Thyroid gland (tissue), 4 donors: ENCODE results near the gene HIPK2. TPM values are rescaled to one million over a fixed set of nuclear protein-coding genes. Genes with fewer than 3 reads are reported as not detected.
A peak's percentile ranks its signal among the peaks of the same experiment; 100 is the strongest.

Source experiments
- DNase-seq, 2 donors: peaks; one replicate each; pipeline ENCODE4 v3.0.0-alpha.2; 2019
- H3K27ac ChIP-seq, 3 donors: fragments of 200-600 bp; sonication (generic); 1 replicate in 2 of 3; 2 replicates in 1 of 3; pipeline ENCODE4 v1.5.1; 2016 to 2019; ENCODE audit warnings: mild to moderate bottlenecking in 1 of 3, moderate library complexity in 1 of 3
- H3K27me3 ChIP-seq: fragments of 200-600 bp; sonication (generic); one replicate; pipeline ENCODE4 v1.5.1; 2019
- H3K36me3 ChIP-seq, 2 donors: fragments of 200-600 bp; sonication (generic); one replicate each; pipeline ENCODE4 v1.5.1; 2016 to 2019
- H3K4me1 ChIP-seq, 2 donors: fragments of 200-600 bp; sonication (generic); one replicate each; pipeline ENCODE4 v1.5.1; 2017 to 2019
- H3K4me3 ChIP-seq, 3 donors: fragments of 200-600 bp; sonication (generic); replicated peaks in 1 of 3; 1 replicate in 2 of 3; 2 replicates in 1 of 3; pipeline ENCODE4 v1.5.1; 2016; ENCODE audit warnings: mild to moderate bottlenecking in 1 of 3
- H3K9me3 ChIP-seq: fragments of 200-600 bp; sonication (generic); one replicate; pipeline ENCODE4 v1.5.1; 2017
- POLR2A ChIP-seq, 2 donors: fragments of 450-650 bp; IDR thresholded peaks; one replicate each; pipeline ENCODE4 v1.6.1; 2017; ENCODE audit warnings: antibody characterized with exemption in 2 of 2, mild to moderate bottlenecking in 2 of 2, moderate library complexity in 1 of 2
- WGBS, 2 donors: methylation state at CpG; one replicate each; pipeline ENCODE4 v1.1.5; 2017; 5-methylcytosine and 5-hydroxymethylcytosine counted together
- intact Hi-C: fragments of 100-400 bp; cut with DNase I; formaldehyde crosslinking; loops from one replicate; pipeline ENCODE4 v1.15.1; 2023
- total RNA-seq, 4 donors: library from RNA; depleted of rRNA; stranded (reverse); fragments of >200 nt; gene quantifications; one replicate each; pipeline ENCODE4 v1.2.3, GENCODE V29; 2016
- TF ChIP-seq, protein P1 (sequence below), 6 experiments: fragments of 200-600 bp in 3 of 6; fragments of 450-650 bp in 3 of 6; sonication (generic) in 3 of 6; IDR thresholded peaks; one replicate each; pipeline ENCODE4 v1.5.1; 2016 to 2019; ENCODE audit warnings: antibody characterized with exemption in 6 of 6, mild to moderate bottlenecking in 2 of 6, inconsistent platforms in 1 of 6, moderate library complexity in 1 of 6

The HIPK2 gene
- total RNA-seq, 4 donors from 2014 or later: 31.3 to 58.5 (median 41.0) TPM

DNA sequence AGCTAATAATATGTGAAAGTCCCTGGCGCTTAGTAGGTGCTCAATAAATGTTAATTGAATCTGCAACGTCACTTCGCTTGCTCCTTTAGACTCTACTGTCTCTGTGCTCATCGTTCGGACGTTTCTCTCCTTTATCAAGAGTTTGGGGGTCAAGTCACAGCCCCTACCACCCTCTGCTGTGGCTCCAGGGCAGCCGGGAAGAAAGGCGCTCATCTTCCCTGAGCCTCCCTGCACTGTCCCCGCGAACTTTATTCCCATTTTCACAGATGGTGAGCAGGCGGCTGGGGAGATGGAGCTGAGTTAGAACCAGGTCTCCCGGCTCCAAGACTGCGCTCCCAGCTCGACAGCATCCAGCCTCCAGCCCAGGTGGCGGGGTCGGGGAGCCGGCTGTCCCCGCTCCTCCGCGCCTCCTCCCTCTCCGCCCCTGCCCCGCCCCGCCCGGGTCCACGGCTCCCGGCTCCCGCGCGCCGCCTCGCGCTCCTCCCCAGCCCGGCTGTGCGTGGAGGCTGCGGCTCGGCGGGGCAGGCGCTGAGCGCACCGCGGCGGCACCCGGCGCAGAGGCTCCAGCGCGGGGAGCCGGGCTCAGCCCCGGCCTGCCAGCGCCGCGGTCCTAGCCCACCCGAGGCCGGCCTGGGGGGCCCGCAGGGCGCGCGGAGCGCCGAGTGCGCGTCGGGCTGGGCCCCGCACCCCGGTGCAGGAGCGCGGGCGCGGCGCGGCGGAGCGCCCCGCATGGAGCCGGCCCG, 254.4 kb downstream of the HIPK2 start, which contains the start of gene CLEC2L:
Gene CLEC2L, plus strand, starts transcription at position 487 of the 743 bp plus-strand sequence. Its CDS starts 243 bp downstream, at position 730.
- peaks cover 3% of the 10 kb centered on the region for H3K27me3 ChIP-seq
- 5 to 7% methylated on average over 11 to 13 of the region's 75 CpGs for WGBS, 2 donors
- DNase-seq: peak; percentile 16 to 17
- H3K36me3 ChIP-seq: no peaks in the 10 kb centered on the region
- no peak for TF ChIP-seq POLR2A (IDR thresholded peaks at IDR 0.05)
- TF ChIP-seq, protein P1, sequence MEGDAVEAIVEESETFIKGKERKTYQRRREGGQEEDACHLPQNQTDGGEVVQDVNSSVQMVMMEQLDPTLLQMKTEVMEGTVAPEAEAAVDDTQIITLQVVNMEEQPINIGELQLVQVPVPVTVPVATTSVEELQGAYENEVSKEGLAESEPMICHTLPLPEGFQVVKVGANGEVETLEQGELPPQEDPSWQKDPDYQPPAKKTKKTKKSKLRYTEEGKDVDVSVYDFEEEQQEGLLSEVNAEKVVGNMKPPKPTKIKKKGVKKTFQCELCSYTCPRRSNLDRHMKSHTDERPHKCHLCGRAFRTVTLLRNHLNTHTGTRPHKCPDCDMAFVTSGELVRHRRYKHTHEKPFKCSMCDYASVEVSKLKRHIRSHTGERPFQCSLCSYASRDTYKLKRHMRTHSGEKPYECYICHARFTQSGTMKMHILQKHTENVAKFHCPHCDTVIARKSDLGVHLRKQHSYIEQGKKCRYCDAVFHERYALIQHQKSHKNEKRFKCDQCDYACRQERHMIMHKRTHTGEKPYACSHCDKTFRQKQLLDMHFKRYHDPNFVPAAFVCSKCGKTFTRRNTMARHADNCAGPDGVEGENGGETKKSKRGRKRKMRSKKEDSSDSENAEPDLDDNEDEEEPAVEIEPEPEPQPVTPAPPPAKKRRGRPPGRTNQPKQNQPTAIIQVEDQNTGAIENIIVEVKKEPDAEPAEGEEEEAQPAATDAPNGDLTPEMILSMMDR (IDR thresholded peaks at IDR 0.05): peak in 1 of 6 experiments; percentile 4
- peaks cover 0 to 8% of the 10 kb centered on the region in 2 donors for H3K4me1 ChIP-seq
- H3K4me3 ChIP-seq: peak within 1 kb of the TSS in 1 of 3 donors; percentile 14
- intact Hi-C loops: no loop called here
- no peaks in the 10 kb centered on the region for H3K9me3 ChIP-seq
- no peak within 1 kb of the TSS for H3K27ac ChIP-seq

DNA sequence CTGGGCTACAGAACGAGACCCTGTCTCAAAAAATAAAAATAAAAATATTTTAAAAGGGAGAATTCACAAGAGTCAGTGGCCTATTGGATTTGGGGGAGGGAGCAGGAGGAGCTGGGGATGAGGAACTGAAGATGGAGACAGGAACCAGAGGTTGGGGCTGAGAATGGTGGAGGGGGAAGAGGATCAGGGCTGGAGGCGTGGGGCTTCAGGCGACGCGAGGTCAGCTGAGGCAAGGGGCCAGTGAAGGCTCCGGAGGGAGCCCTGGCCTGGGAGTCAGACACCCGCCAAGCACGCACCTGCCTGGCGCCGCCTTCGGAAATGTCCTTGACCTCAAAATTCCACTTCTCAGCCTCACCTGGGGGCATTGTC, 255.0 kb downstream of the HIPK2 start:
- H3K27me3 ChIP-seq: peaks cover 3% of the 10 kb centered on the region
- no peak for DNase-seq
- no peak overlapping the region for H3K27ac ChIP-seq
- peaks cover 0 to 8% of the 10 kb centered on the region in 2 donors for H3K4me1 ChIP-seq
- H3K4me3 ChIP-seq: no peak overlapping the region
- TF ChIP-seq, protein P1 (IDR thresholded peaks at IDR 0.05): no peak
- no peak for TF ChIP-seq POLR2A (IDR thresholded peaks at IDR 0.05)
- H3K36me3 ChIP-seq: no peaks in the 10 kb centered on the region
- intact Hi-C loops: no loop called here
- H3K9me3 ChIP-seq: no peaks in the 10 kb centered on the region
- 17 to 18% methylated on average over 10 to 11 of the region's 11 CpGs for WGBS, 2 donors

DNA sequence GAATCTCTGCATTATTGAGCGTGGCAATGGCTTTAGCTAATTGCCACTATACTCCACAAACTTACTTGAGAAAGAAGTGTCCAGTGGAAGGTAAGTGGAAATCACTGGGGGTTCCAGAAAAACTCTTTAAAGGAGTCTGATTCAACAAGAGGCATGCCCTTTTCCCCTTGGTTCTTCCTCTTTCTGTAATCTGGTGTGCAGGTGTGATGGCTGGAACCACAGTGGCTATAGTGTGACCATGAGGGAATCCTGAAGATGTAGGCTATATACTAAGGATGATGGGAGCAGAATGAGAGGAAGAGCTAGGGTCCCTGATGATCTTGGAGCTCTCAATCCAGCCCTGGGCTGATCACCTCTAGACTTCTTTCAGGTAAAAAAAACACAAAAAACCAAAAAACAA, 256.4 kb downstream of the HIPK2 start:
- H3K4me3 ChIP-seq: no peak overlapping the region
- no peak overlapping the region for H3K27ac ChIP-seq
- no peaks in the 10 kb centered on the region for H3K36me3 ChIP-seq
- no peak for DNase-seq
- intact Hi-C loops: no loop called here
- TF ChIP-seq POLR2A (IDR thresholded peaks at IDR 0.05): no peak
- TF ChIP-seq, protein P1 (IDR thresholded peaks at IDR 0.05): no peak
- H3K27me3 ChIP-seq: peaks cover 3% of the 10 kb centered on the region
- 80 to 90% methylated on average over 1 of the region's 1 CpG for WGBS, 2 donors
- H3K9me3 ChIP-seq: no peaks in the 10 kb centered on the region
- peaks cover 0 to 8% of the 10 kb centered on the region in 2 donors for H3K4me1 ChIP-seq

DNA sequence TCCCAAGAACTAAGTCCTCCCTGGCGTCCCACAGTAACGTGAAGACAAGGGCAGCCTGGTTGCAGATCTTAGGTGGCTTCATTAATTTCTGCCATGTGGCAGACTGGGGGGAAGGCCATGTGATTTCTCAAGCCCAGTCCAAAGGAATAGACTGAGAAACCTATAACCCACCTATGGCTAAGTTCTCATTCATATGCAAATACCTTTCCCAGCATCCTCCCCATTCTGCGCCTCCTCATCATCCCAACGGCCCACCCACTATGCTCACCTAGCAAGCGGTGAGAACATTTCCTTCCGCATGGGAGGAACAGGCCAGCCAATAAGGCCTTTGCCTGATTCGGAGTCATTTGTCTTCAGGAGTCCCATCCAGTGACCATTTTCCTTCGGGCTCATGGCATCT, 262.5 kb downstream of the HIPK2 start:
- intact Hi-C loops: no loop called here
- H3K4me1 ChIP-seq: no peaks in the 10 kb centered on the region
- no peak overlapping the region for H3K4me3 ChIP-seq
- H3K9me3 ChIP-seq: no peaks in the 10 kb centered on the region
- no peak for DNase-seq
- no peak overlapping the region for H3K27ac ChIP-seq
- TF ChIP-seq, protein P1 (IDR thresholded peaks at IDR 0.05): no peak
- no peak for TF ChIP-seq POLR2A (IDR thresholded peaks at IDR 0.05)
- H3K27me3 ChIP-seq: no peaks in the 10 kb centered on the region
- H3K36me3 ChIP-seq: no peaks in the 10 kb centered on the region
- WGBS, 2 donors: 84 to 95% methylated on average over 8 of the region's 8 CpGs

Other genes with a start within 250 kb of the HIPK2 start
- 10 to 100 TPM in 2 of 4 donors, 1 to 10 TPM in 2; 5.1 to 13.2 (median 8.7) TPM for gene TBXAS1, start 51.3 kb upstream of the HIPK2 start, total RNA-seq